K562 (cell line): ENCODE results near the gene DLST. TPM values are rescaled to one million over a fixed set of nuclear protein-coding genes. Genes with fewer than 3 reads are reported as not detected.

ENCODE experiments used
- ATAC-seq: fragments of 200-7000 bp; cut with Tn5 transposase; 3 replicates; pipeline ENCODE4 v1.9.1; 2020; ENCODE audit warnings: moderate library complexity
- BruUV-seq: library from RNA; stranded (reverse); fragments of 400-500 nt; replicated peaks from 2 replicates; lab custom pipeline; 2021; lab: Mats Ljungman, UMichigan
- CTCF ChIA-PET: fragments of 300-600 bp; formaldehyde crosslinking; extraction: SDS; loops from one replicate; lab custom pipeline; 2021; ENCODE audit warnings: low intra/inter-chr PET ratio; lab: Yijun Ruan, JAX
- POLR2A ChIA-PET: fragments of 300-600, 350-650 bp; sonication (Branson Sonifier 250); formaldehyde crosslinking; extraction: SDS; loops from one replicate; lab custom pipeline; 2021; ENCODE audit warnings: antibody characterized with exemption, inconsistent platforms; lab: Yijun Ruan, JAX
- DNase-seq, 4 experiments: peaks; one replicate each; pipeline versions ENCODE4 v3.0.0 to v3.0.0-alpha.2; 2011 to 2018; ENCODE audit warnings: low spot score in 3 of 4, mixed read lengths in 3 of 4; ENCODE audit errors: extremely low read depth in 1 of 4
- FAIRE-seq: peaks from 2 replicates; lab custom pipeline; 2011; peaks lifted over from hg19 to GRCh38; lab: Jason Lieb, UNC
- H2AFZ ChIP-seq: 2 replicates; pipeline ENCODE4 v1.6.0; 2011; ENCODE audit warnings: low read depth, low read length, control low read depth, inconsistent platforms
- H3K27ac ChIP-seq: fragments of 200-600 bp; 3 replicates; pipeline ENCODE4 v1.8.0; 2011; ENCODE audit warnings: low read depth, mild to moderate bottlenecking, control low read depth, inconsistent platforms, low read length, moderate library complexity, mixed read lengths; ENCODE audit errors: extremely low read depth
- H3K27me3 ChIP-seq, 2 experiments: fragments of 300-600 bp in 1 of 2; 2 replicates in 1 of 2; 3 replicates in 1 of 2; pipeline versions ENCODE4 v1.6.0 to v1.8.0; 2011; ENCODE audit warnings: inconsistent platforms in 2 of 2, low read length in 2 of 2, mild to moderate bottlenecking in 1 of 2, mixed read lengths in 1 of 2, moderate library complexity in 1 of 2; ENCODE audit not compliant: control insufficient read depth in 2 of 2, insufficient read depth in 2 of 2
- H3K36me3 ChIP-seq: fragments of 300-600 bp; 3 replicates; pipeline ENCODE4 v1.8.0; 2011; ENCODE audit warnings: mild to moderate bottlenecking, low read length, inconsistent platforms; ENCODE audit not compliant: control insufficient read depth, insufficient read depth
- H3K4me1 ChIP-seq, 2 experiments: fragments of 200-600 bp in 1 of 2; replicated peaks in 1 of 2; 2 replicates in 1 of 2; 3 replicates in 1 of 2; pipeline versions ENCODE4 v1.5.1 to v1.8.0; 2011; ENCODE audit warnings: inconsistent platforms in 2 of 2, low read length in 2 of 2, mild to moderate bottlenecking in 1 of 2, mixed read lengths in 1 of 2, moderate library complexity in 1 of 2; ENCODE audit not compliant: control insufficient read depth in 2 of 2, insufficient read depth in 2 of 2
- H3K4me2 ChIP-seq: 2 replicates; pipeline ENCODE4 v1.6.1; 2011; ENCODE audit warnings: low read length, control low read depth, inconsistent platforms, mixed read lengths; ENCODE audit not compliant: insufficient read depth
- H3K4me3 ChIP-seq: fragments of 200-600 bp; sonication (generic), shearing (Covaris generic); 2 replicates; pipeline ENCODE4 v1.5.1; 2016; ENCODE audit warnings: control low read depth, inconsistent platforms
- H3K79me2 ChIP-seq: fragments of 200-600 bp; 3 replicates; pipeline ENCODE4 v1.8.0; 2011; ENCODE audit warnings: low read length, inconsistent platforms; ENCODE audit not compliant: control insufficient read depth, insufficient read depth
- H3K9ac ChIP-seq, 2 experiments: 2 replicates each; pipeline versions ENCODE4 v1.6.0 to v1.6.1; 2011; ENCODE audit warnings: low read depth in 2 of 2, low read length in 2 of 2, control low read depth in 1 of 2, inconsistent platforms in 1 of 2, mild to moderate bottlenecking in 1 of 2, mixed read lengths in 1 of 2; ENCODE audit not compliant: insufficient read depth in 1 of 2
- H3K9me1 ChIP-seq: one replicate; pipeline ENCODE4 v1.6.0; 2011; ENCODE audit warnings: inconsistent platforms, mild to moderate bottlenecking, low read length, moderate library complexity; ENCODE audit not compliant: control insufficient read depth, insufficient read depth
- H3K9me3 ChIP-seq: replicated peaks from 2 replicates; pipeline ENCODE4 v1.5.1; 2011; ENCODE audit warnings: low read depth, low read length, inconsistent platforms; ENCODE audit not compliant: control insufficient read depth, insufficient read depth
- H4K20me1 ChIP-seq: replicated peaks from 2 replicates; pipeline ENCODE4 v1.6.1; 2011; ENCODE audit warnings: low read length, inconsistent platforms, mixed read lengths; ENCODE audit not compliant: control insufficient read depth, insufficient read depth
- ATF1 ChIP-seq, 2 experiments: fragments of 450-650 bp in 1 of 2; IDR thresholded peaks; 2 replicates each; pipeline ENCODE4 v1.6.1; 2016; ENCODE audit warnings: missing compliant biosample characterization in 1 of 2, missing genetic modification characterization in 1 of 2
- ETS1 ChIP-seq: conservative IDR thresholded peaks from 2 replicates; pipeline ENCODE4 v1.6.1; 2011; ENCODE audit warnings: low read depth, mild to moderate bottlenecking, low read length; ENCODE audit not compliant: control insufficient read depth
- ILK ChIP-seq: fragments of 450-650 bp; IDR thresholded peaks from 2 replicates; pipeline ENCODE4 v1.6.1; 2016; ENCODE audit warnings: missing genetic modification characterization, low read depth, mild to moderate bottlenecking, missing compliant biosample characterization, moderate library complexity, borderline replicate concordance
- MEIS2 ChIP-seq: fragments of 450-650 bp; IDR thresholded peaks from 2 replicates; pipeline ENCODE4 v1.6.1; 2014; ENCODE audit warnings: mild to moderate bottlenecking; ENCODE audit not compliant: partially characterized antibody
- NBN ChIP-seq: fragments of 450-650 bp; IDR thresholded peaks from 2 replicates; pipeline ENCODE4 v1.6.1; 2016; ENCODE audit warnings: low read depth, mild to moderate bottlenecking
- ZBTB7A ChIP-seq: IDR thresholded peaks from 2 replicates; pipeline ENCODE4 v1.6.1; 2011; ENCODE audit warnings: low read depth, mild to moderate bottlenecking, low read length, moderate library complexity, borderline replicate concordance; ENCODE audit not compliant: control insufficient read depth
- ZFP1 ChIP-seq: fragments of 450-650 bp; formaldehyde crosslinking; IDR thresholded peaks from 2 replicates; pipeline ENCODE4 v1.4.0; 2020; ENCODE audit warnings: mild to moderate bottlenecking, mixed read lengths
- ZNF134 ChIP-seq: fragments of 250-450 bp; sonication (Bioruptor Pico); conservative IDR thresholded peaks from 2 replicates; pipeline ENCODE4 v1.4.0; 2020
- ZNF212 ChIP-seq: fragments of 450-650 bp; formaldehyde crosslinking; IDR thresholded peaks from 2 replicates; pipeline ENCODE4 v1.4.0; 2020; ENCODE audit warnings: mild to moderate bottlenecking
- ZNF79 ChIP-seq: fragments of 250-450 bp; sonication (Bioruptor Pico); IDR thresholded peaks from 2 replicates; pipeline ENCODE4 v1.4.0; 2020; ENCODE audit warnings: low read depth, mild to moderate bottlenecking, moderate library complexity
- ZSCAN32 ChIP-seq: fragments of 450-650 bp; formaldehyde crosslinking; IDR thresholded peaks from 2 replicates; pipeline ENCODE4 v1.4.0; 2020; ENCODE audit warnings: mild to moderate bottlenecking, moderate library complexity
- WGBS: fragments of 100-300 bp; shearing (Covaris generic); methylation state at CpG from one replicate; pipeline ENCODE4 v1.1.6; 2016; ENCODE audit warnings: low coverage, mixed read lengths; ENCODE audit not compliant: insufficient coverage; ENCODE audit errors: missing lambda C conversion rate; 5-methylcytosine and 5-hydroxymethylcytosine counted together
- in situ Hi-C: fragments of 300-500 bp; cut with MboI; formaldehyde crosslinking; loops from 4 replicates; pipeline ENCODE4 v1.15.0; 2018; ENCODE audit warnings: inconsistent platforms, mixed read lengths
- intact Hi-C: fragments of 100-400 bp; cut with micrococcal nuclease; formaldehyde crosslinking; loops from 2 replicates; pipeline ENCODE4 v1.14.2; 2022
- polyA plus RNA-seq, 8 experiments: library from polyadenylated mRNA; depleted of rRNA in 4 of 8; stranded (reverse) in 5 of 8; unstranded in 3 of 8; fragments of >200 nt; fragmentation: Nextera tagmentation in 2 of 8; fragmentation: Illumina TruSeq in 1 of 8; extraction: Ambion mirVana in 2 of 8; extraction: Trizol in 1 of 8; gene quantifications; 2 replicates each; pipeline versions ENCODE4 v1.2.1 to v1.2.3, GENCODE V29; 2011 to 2014; ENCODE audit warnings: inconsistent platforms in 1 of 8, missing spikeins in 1 of 8
- total RNA-seq, 7 experiments: library from RNA; depleted of rRNA in 6 of 7; stranded (reverse); fragments of >200 nt in 6 of 7; fragmentation: Illumina TruSeq in 2 of 7; extraction: Trizol in 2 of 7; gene quantifications; 2 replicates each; pipeline versions ENCODE4 v1.2.1 to v1.2.3, GENCODE V29; 2011 to 2021; ENCODE audit warnings: low replicate concordance in 1 of 7
- TF ChIP-seq, protein P1 (sequence below): IDR thresholded peaks from 2 replicates; pipeline ENCODE4 v1.6.1; 2012; ENCODE audit warnings: low read depth, low read length, improper control_type of control experiment, borderline replicate concordance
- TF ChIP-seq, protein P2 (sequence below): sonication (generic); formaldehyde crosslinking; IDR thresholded peaks from 2 replicates; pipeline ENCODE4 v1.9.0; 2022; ENCODE audit warnings: mild to moderate bottlenecking, missing genetic modification reagents

DLST gene
- total and polyA plus RNA-seq, 9 of the 15 experiments (the other 6 are each of a cell fraction or from before 2014, with no cell fraction given): 3.0 to 73.7 (median 45.4) TPM

DNA sequence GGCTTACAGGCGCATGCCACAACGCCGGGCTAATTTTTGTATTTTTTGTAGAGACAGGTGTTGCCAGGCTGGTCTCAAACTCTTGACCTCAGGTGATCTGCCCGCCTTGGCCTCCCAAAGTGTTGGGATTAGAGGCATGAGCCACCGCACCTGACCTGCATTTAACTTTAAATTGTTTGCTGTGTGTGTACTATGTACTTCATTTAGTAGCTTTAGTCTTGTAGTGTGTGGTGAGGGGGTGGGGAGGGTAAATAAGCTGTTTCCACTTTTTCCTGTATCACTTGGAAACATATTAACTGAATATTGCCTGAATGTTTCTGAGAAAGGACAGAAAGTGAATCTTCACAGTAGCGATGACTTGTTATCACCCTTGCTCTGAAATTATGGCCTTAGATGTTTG, 8.5 kb downstream of the DLST start:
- Histone ChIP-seq H3K9me1 (no peaks in the 10 kb centered on the region), H2AFZ (no peak overlapping the region), H3K27me3 (no peaks in the 10 kb centered on the region), H3K79me2 (peaks cover 28% of the 10 kb centered on the region), H3K4me3 (no peak overlapping the region), H3K9ac (no peak overlapping the region), H4K20me1 (peaks cover 20% of the 10 kb centered on the region), H3K4me2 (no peak overlapping the region), H3K36me3 (peaks cover 77% of the 10 kb centered on the region), H3K27ac (no peak overlapping the region), H3K9me3 (no peaks in the 10 kb centered on the region), H3K4me1 (peaks cover 11 to 15% of the 10 kb centered on the region in 2 experiments)
- in situ Hi-C loops (no loop called here), intact Hi-C loops (no loop called here)
- ChIA-PET CTCF (no interaction called here), POLR2A (no interaction called here)
- FAIRE-seq (no peak), DNase-seq (no peak), ATAC-seq (no peak)
- no TSS peak for BruUV-seq
- TF ChIP-seq ZNF79 (CRISPR knock-in tag) (no peak), NBN (no peak), ZNF134 (CRISPR knock-in tag) (no peak), ETS1 (no peak), ZNF212 (CRISPR knock-in tag) (no peak), ZSCAN32 (CRISPR knock-in tag) (no peak), ZFP1 (CRISPR knock-in tag) (no peak), ILK (tag) (no peak), MEIS2 (no peak), ZBTB7A (no peak), ATF1 (CRISPR knock-in tag; IDR thresholded peaks at IDR 0.05) (no peak), ATF1 (tag; IDR thresholded peaks at IDR 0.05) (no peak)
- TF ChIP-seq, protein P1, sequence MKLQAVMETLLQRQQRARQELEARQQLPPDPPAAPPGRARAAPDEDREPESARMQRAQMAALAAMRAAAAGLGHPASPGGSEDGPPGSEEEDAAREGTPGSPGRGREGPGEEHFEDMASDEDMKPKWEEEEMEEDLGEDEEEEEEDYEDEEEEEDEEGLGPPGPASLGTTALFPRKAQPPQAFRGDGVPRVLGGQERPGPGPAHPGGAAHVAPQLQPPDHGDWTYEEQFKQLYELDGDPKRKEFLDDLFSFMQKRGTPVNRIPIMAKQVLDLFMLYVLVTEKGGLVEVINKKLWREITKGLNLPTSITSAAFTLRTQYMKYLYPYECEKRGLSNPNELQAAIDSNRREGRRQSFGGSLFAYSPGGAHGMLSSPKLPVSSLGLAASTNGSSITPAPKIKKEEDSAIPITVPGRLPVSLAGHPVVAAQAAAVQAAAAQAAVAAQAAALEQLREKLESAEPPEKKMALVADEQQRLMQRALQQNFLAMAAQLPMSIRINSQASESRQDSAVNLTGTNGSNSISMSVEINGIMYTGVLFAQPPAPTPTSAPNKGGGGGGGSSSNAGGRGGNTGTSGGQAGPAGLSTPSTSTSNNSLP: no peak
- TF ChIP-seq, protein P2, sequence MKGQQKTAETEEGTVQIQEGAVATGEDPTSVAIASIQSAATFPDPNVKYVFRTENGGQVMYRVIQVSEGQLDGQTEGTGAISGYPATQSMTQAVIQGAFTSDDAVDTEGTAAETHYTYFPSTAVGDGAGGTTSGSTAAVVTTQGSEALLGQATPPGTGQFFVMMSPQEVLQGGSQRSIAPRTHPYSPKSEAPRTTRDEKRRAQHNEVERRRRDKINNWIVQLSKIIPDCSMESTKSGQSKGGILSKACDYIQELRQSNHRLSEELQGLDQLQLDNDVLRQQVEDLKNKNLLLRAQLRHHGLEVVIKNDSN (CRISPR knock-in tag): no peak
- 92% methylated on average over 6 of the region's 6 CpGs for WGBS
